Right ventricle myocardium superior (tissue), 1 donor: ENCODE data around the gene SLC34A2. TPM values are rescaled to one million over a fixed set of nuclear protein-coding genes. Genes with fewer than 3 reads are reported as not detected.
A peak's percentile ranks its signal among the peaks of the same experiment; 100 is the strongest.

Source experiments
- ATAC-seq: fragments of 200-7000 bp; cut with Tn5 transposase; one replicate; pipeline ENCODE4 v1.9.1; 2020; ENCODE audit warnings: mild to moderate bottlenecking; ENCODE audit not compliant: poor library complexity
- DNase-seq: peaks from one replicate; pipeline ENCODE4 v3.0.0-alpha.2; 2020
- intact Hi-C: fragments of 100-400 bp; cut with DNase I; formaldehyde crosslinking; loops from one replicate; pipeline ENCODE4 v1.11.2; 2022
- total RNA-seq: library from RNA; stranded (reverse); fragmentation: NEBNext Ultra II Directional; extraction: Animal tissue kit (Norgen Biotek cat#: 25700); gene quantifications from one replicate; pipeline ENCODE4 v1.2.1, GENCODE V29; 2021
- donor health status: DM: no; HTN: yes; CAD: no; lungs with severe emphysema.

The SLC34A2 gene
- total RNA-seq, 1 donor from 2014 or later, result 0.11 TPM

- no peak for DNase-seq
- intact Hi-C loops, result no loop called here
- peak; percentile 79 for ATAC-seq
These were observed 48.2 kb downstream of the SLC34A2 start for GRCh38 chr4:25703731-25704388.

DNA sequence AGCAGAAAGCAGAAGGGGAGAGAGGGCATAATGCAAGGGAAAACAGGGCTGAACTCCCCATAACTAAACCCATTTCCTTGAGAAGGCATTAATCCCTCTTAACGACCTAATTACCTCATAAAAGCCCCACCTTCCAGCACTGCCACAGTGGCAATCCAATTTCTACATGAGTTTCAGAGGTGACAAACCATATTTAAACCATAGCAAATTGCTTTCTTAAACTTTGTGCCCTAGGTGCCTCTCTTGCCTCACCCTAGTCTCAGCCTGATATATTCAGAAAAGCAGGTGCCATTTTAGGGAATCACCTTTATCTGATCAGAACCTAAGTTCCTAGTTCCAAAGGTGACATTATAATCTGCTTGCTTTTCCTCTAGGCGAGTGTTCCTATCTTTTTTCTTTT is 48.9 kb downstream of the SLC34A2 start:
- intact Hi-C loops, result no loop called here
- no peak for ATAC-seq

GRCh38 chr4:25710637-25711036 is 55.0 kb downstream of the SLC34A2 start:
- intact Hi-C loops, result no loop called here
- no peak for DNase-seq
- ATAC-seq, result no peak

More for the DNA sequence above, 48.9 kb downstream of the SLC34A2 start:
- no peak for DNase-seq

- DNase-seq, result no peak
- no peak for ATAC-seq
- intact Hi-C loops, result no loop called here
These were observed 57.0 kb downstream of the SLC34A2 start for GRCh38 chr4:25712611-25713010.

GRCh38 chr4:25713812-25714211 is 58.2 kb downstream of the SLC34A2 start:
- ATAC-seq (no peak), DNase-seq (no peak)
- intact Hi-C loops, result no loop called here

DNA sequence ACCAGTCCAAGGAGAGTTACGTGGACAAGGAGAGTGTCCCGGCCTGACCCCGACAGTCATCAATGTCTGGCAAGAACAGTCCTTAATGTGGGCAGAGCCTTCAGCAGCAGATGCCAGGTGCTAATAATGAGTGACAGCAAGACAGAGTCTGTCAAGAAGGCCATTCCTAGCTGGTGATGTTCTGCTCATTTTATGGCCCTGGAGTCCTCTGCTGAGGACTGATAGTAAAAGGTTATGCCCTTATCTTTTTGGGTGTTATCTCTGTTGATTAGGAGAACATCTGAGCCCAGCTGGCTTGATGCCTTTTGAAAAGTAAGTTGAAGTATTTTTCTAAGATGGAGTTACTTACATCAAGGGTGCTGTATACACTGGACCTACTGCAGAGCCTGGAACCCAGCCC is 67.3 kb downstream of the SLC34A2 start:
- ATAC-seq, result no peak
- intact Hi-C loops, result no loop called here
- no peak for DNase-seq

DNA sequence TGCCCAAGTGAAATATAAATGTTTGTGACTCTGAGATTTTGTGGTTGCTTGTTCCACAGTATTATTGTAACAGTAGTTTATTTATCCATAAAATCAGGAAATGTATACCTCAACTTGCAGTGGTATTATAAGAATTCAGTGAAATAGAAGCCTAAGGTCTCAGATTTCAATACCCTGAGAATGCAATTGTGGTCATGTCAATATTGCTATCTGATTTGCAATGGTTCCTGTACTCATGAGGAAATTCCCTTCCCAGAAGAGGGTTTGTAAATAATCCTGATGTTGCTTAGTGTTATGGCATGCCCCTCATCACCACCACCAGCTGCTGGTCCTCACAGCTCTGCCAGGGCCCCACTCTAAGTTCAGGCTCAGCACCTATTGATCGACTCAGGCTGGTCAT is 67.8 kb downstream of the SLC34A2 start:
- intact Hi-C loops, result no loop called here
- no peak for ATAC-seq
- no peak for DNase-seq

GRCh38 chr4:25725870-25726269 is 70.2 kb downstream of the SLC34A2 start:
- no peak for ATAC-seq
- intact Hi-C loops, result no loop called here
- no peak for DNase-seq

GRCh38 chr4:25727711-25728493 is 72.3 kb downstream of the SLC34A2 start:
- no peak for ATAC-seq
- DNase-seq, result no peak
- intact Hi-C loops, result no loop called here

Other genes with a start within 250 kb of the SLC34A2 start
- 3.2 TPM for gene SEL1L3, start 207.1 kb downstream of the SLC34A2 start, total RNA-seq